Ramos (cell line): Measurements from ENCODE around the gene PDE7B.
"Not testable (repeated sequence)": the region's sequence is repeated elsewhere in the genome, so short reads cannot be mapped to it uniquely, and the experiment has no call there.

Experiments
- in situ Hi-C: fragments of 300-500 bp; cut with MboI; formaldehyde crosslinking; loops from one replicate; pipeline ENCODE4 v1.14.3; 2022; ENCODE audit warnings: low sequenced_read_pairs; ENCODE audit not compliant: unreplicated experiment

PDE7B gene

GRCh38 chr6:136134751-136135150, 283.2 kb downstream of the PDE7B start:
- in situ Hi-C loops: no loop called here

GRCh38 chr6:136136274-136136673, 284.8 kb downstream of the PDE7B start:
- in situ Hi-C loops: no loop called here

- in situ Hi-C loops: no loop called here
These were observed 285.6 kb downstream of the PDE7B start for GRCh38 chr6:136137008-136137692.

GRCh38 chr6:136137739-136138402, 286.4 kb downstream of the PDE7B start:
- in situ Hi-C loops: no loop called here

- in situ Hi-C loops: not testable (repeated sequence)
These were observed 287.6 kb downstream of the PDE7B start for GRCh38 chr6:136139111-136139510.

GRCh38 chr6:136144251-136145023, 292.9 kb downstream of the PDE7B start:
- in situ Hi-C loops: no loop called here

GRCh38 chr6:136146130-136146529, 294.6 kb downstream of the PDE7B start:
- in situ Hi-C loops: no loop called here

- in situ Hi-C loops: no loop called here
These were observed 295.8 kb downstream of the PDE7B start for GRCh38 chr6:136147342-136147741.

- in situ Hi-C loops: no loop called here
These were observed 296.6 kb downstream of the PDE7B start for GRCh38 chr6:136148051-136148450.

- in situ Hi-C loops: no loop called here
These were observed 297.0 kb downstream of the PDE7B start for GRCh38 chr6:136148523-136148922.

GRCh38 chr6:136149311-136149710, 297.8 kb downstream of the PDE7B start:
- in situ Hi-C loops: no loop called here

- in situ Hi-C loops: no loop called here
These were observed 299.5 kb downstream of the PDE7B start for GRCh38 chr6:136150961-136151360.

GRCh38 chr6:136153707-136154375, 302.3 kb downstream of the PDE7B start:
- in situ Hi-C loops: no loop called here

- in situ Hi-C loops: no loop called here
These were observed 303.7 kb downstream of the PDE7B start for GRCh38 chr6:136155191-136155590.

- in situ Hi-C loops: no loop called here
These were observed 306.2 kb downstream of the PDE7B start for GRCh38 chr6:136157743-136158142.

- in situ Hi-C loops: no loop called here
These were observed 306.9 kb downstream of the PDE7B start for GRCh38 chr6:136158387-136158821.

- in situ Hi-C loops: no loop called here
These were observed 307.5 kb downstream of the PDE7B start for GRCh38 chr6:136158971-136159370.

GRCh38 chr6:136160250-136160649, 308.7 kb downstream of the PDE7B start:
- in situ Hi-C loops: no loop called here

- in situ Hi-C loops: no loop called here
These were observed 310.4 kb downstream of the PDE7B start for GRCh38 chr6:136161950-136162349.

- in situ Hi-C loops: no loop called here
These were observed 311.8 kb downstream of the PDE7B start for GRCh38 chr6:136163260-136163659.

- in situ Hi-C loops: no loop called here
These were observed 315.3 kb downstream of the PDE7B start for GRCh38 chr6:136166815-136167214.
